NT2/D1 (cell line): ENCODE results near the gene ZIC2.

ENCODE experiments used
- DNase-seq: peaks from one replicate; pipeline ENCODE4 v3.0.0-alpha.2; 2011; ENCODE audit warnings: low read depth, low spot score
- H3K27me3 ChIP-seq: 2 replicates; pipeline ENCODE4 v1.6.0; 2011; ENCODE audit warnings: mild to moderate bottlenecking; ENCODE audit not compliant: insufficient read length, insufficient read depth
- H3K36me3 ChIP-seq: 2 replicates; pipeline ENCODE4 v1.6.1; 2011; ENCODE audit warnings: mild to moderate bottlenecking, low read length, mixed read lengths; ENCODE audit not compliant: insufficient read depth, insufficient read length
- H3K4me1 ChIP-seq: 2 replicates; pipeline ENCODE4 v1.5.1; 2011; ENCODE audit not compliant: insufficient read depth, insufficient read length
- H3K4me3 ChIP-seq: 2 replicates; pipeline ENCODE4 v1.5.1; 2011; ENCODE audit warnings: low read depth; ENCODE audit not compliant: insufficient read length
- H3K9ac ChIP-seq: 2 replicates; pipeline ENCODE4 v1.6.0; 2011; ENCODE audit warnings: low read depth; ENCODE audit not compliant: insufficient read length
- H3K9me3 ChIP-seq: 2 replicates; pipeline ENCODE4 v1.5.1; 2011; ENCODE audit warnings: mild to moderate bottlenecking, low read length; ENCODE audit not compliant: insufficient read depth
- SUZ12 ChIP-seq: IDR thresholded peaks from 2 replicates; pipeline ENCODE4 v1.6.1; 2011; ENCODE audit not compliant: insufficient read length, insufficient read depth; ENCODE audit errors: extremely low read depth
- YY1 ChIP-seq: IDR thresholded peaks from 2 replicates; pipeline ENCODE4 v1.6.1; 2011; ENCODE audit not compliant: insufficient read length, insufficient read depth
- ZNF274 ChIP-seq: IDR thresholded peaks from 2 replicates; pipeline ENCODE4 v1.6.1; 2011; ENCODE audit warnings: mild to moderate bottlenecking, low read depth, low read length

ZIC2 gene

GRCh38 chr13:99979453-99980200 is 2.0 kb upstream of the ZIC2 start:
- H3K9me3 ChIP-seq: no peaks in the 10 kb centered on the region
- no peaks in the 10 kb centered on the region for H3K4me1 ChIP-seq
- peak overlapping the region; percentile 72 for H3K9ac ChIP-seq
- DNase-seq: no peak
- TF ChIP-seq SUZ12: no peak
- TF ChIP-seq ZNF274: no peak
- no peak for TF ChIP-seq YY1
- peak overlapping the region; percentile 51 for H3K4me3 ChIP-seq
- H3K27me3 ChIP-seq: peaks cover 70% of the 10 kb centered on the region
- H3K36me3 ChIP-seq: no peaks in the 10 kb centered on the region

- TF ChIP-seq SUZ12: no peak
- TF ChIP-seq ZNF274: no peak
- no peak for TF ChIP-seq YY1
- H3K4me3 ChIP-seq: peak overlapping the region; percentile 55
- H3K9me3 ChIP-seq: no peaks in the 10 kb centered on the region
- peak overlapping the region; percentile 72 for H3K9ac ChIP-seq
- peaks cover 65% of the 10 kb centered on the region for H3K27me3 ChIP-seq
- no peaks in the 10 kb centered on the region for H3K4me1 ChIP-seq
- DNase-seq: no peak
- no peaks in the 10 kb centered on the region for H3K36me3 ChIP-seq
Observed at GRCh38 chr13:99980201-99980823, 1.3 kb upstream of the ZIC2 start.

GRCh38 chr13:99980824-99981734 is 505 bp upstream of the ZIC2 start:
- no peaks in the 10 kb centered on the region for H3K4me1 ChIP-seq
- H3K9me3 ChIP-seq: no peaks in the 10 kb centered on the region
- H3K27me3 ChIP-seq: peaks cover 61% of the 10 kb centered on the region
- peak overlapping the region; percentile 83 for H3K9ac ChIP-seq
- DNase-seq: no peak
- no peak for TF ChIP-seq ZNF274
- no peak for TF ChIP-seq YY1
- TF ChIP-seq SUZ12: no peak
- no peaks in the 10 kb centered on the region for H3K36me3 ChIP-seq
- H3K4me3 ChIP-seq: peak overlapping the region; percentile 62

- TF ChIP-seq SUZ12: no peak
- no peak for TF ChIP-seq YY1
- no peak for TF ChIP-seq ZNF274
- Histone ChIP-seq H3K4me1 (no peaks in the 10 kb centered on the region), H3K4me3 (peak overlapping the region; percentile 79), H3K9ac (peak overlapping the region; percentile 83), H3K36me3 (no peaks in the 10 kb centered on the region), H3K27me3 (peaks cover 55% of the 10 kb centered on the region), H3K9me3 (no peaks in the 10 kb centered on the region)
- no peak for DNase-seq
Observed at GRCh38 chr13:99982036-99982730, 599 bp downstream of the ZIC2 start.

- Histone ChIP-seq H3K9ac (peak overlapping the region; percentile 83), H3K9me3 (no peaks in the 10 kb centered on the region), H3K4me3 (peak overlapping the region; percentile 79), H3K4me1 (peaks cover 3% of the 10 kb centered on the region), H3K27me3 (peaks cover 55% of the 10 kb centered on the region), H3K36me3 (no peaks in the 10 kb centered on the region)
- no peak for TF ChIP-seq ZNF274
- TF ChIP-seq YY1: no peak
- TF ChIP-seq SUZ12: no peak
- DNase-seq: no peak
Observed at GRCh38 chr13:99982731-99983498, 1.3 kb downstream of the ZIC2 start.
